ENCODE measurements around the gene ZFPM1.

GRCh38 chr16:88580371-88580770, 127.3 kb downstream of the ZFPM1 start:
- TF ChIP-seq, protein P1, sequence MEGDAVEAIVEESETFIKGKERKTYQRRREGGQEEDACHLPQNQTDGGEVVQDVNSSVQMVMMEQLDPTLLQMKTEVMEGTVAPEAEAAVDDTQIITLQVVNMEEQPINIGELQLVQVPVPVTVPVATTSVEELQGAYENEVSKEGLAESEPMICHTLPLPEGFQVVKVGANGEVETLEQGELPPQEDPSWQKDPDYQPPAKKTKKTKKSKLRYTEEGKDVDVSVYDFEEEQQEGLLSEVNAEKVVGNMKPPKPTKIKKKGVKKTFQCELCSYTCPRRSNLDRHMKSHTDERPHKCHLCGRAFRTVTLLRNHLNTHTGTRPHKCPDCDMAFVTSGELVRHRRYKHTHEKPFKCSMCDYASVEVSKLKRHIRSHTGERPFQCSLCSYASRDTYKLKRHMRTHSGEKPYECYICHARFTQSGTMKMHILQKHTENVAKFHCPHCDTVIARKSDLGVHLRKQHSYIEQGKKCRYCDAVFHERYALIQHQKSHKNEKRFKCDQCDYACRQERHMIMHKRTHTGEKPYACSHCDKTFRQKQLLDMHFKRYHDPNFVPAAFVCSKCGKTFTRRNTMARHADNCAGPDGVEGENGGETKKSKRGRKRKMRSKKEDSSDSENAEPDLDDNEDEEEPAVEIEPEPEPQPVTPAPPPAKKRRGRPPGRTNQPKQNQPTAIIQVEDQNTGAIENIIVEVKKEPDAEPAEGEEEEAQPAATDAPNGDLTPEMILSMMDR (conservative IDR thresholded peaks at IDR 0.05 in 1 of 2, IDR thresholded peaks at IDR 0.05 in 1 of 2; ENCODE audit: extremely low read depth in 1 of 2, insufficient read depth in 1 of 2, low read depth in 1 of 2, low read length in 2 of 2): no peak
- TF ChIP-seq EZH2 (IDR thresholded peaks at IDR 0.05; ENCODE audit: borderline replicate concordance, low read length): no peak
